NCI-H2227 (cell line): ENCODE measurements around the gene GUCY2C.
"Not testable (repeated sequence)": the region's sequence is repeated elsewhere in the genome, so short reads cannot be mapped to it uniquely, and the experiment has no call there.

Experiments
- DNase-seq: peaks from one replicate; lab custom pipeline; 2025; ENCODE audit not compliant: unreplicated experiment; lab: John Stamatoyannopoulos, UW

Gene GUCY2C

GRCh38 chr12:14696265-14696741, at the start of gene GUCY2C:
TSS of gene GUCY2C (minus strand) at chr12:14696599. CDS start at chr12:14696448, 151 bp downstream.
- DNase-seq = no peak

- DNase-seq = no peak
Observed at GRCh38 chr12:14743061-14743460, 46.7 kb upstream of the GUCY2C start.

GRCh38 chr12:14741942-14742341, 45.5 kb upstream of the GUCY2C start:
- no peak for DNase-seq

GRCh38 chr12:14741153-14741552, 44.8 kb upstream of the GUCY2C start:
- no peak for DNase-seq

GRCh38 chr12:14736441-14736840, 40.0 kb upstream of the GUCY2C start:
- DNase-seq = not testable (repeated sequence)

GRCh38 chr12:14731821-14732220, 35.4 kb upstream of the GUCY2C start:
- DNase-seq = no peak

- no peak for DNase-seq
Observed at GRCh38 chr12:14729586-14729985, 33.2 kb upstream of the GUCY2C start.

GRCh38 chr12:14723763-14724162, 27.4 kb upstream of the GUCY2C start:
- DNase-seq = peak; percentile 25

GRCh38 chr12:14716848-14717444, 20.5 kb upstream of the GUCY2C start:
- peak; percentile 1 for DNase-seq

- DNase-seq = no peak
Observed at GRCh38 chr12:14714437-14714836, 18.0 kb upstream of the GUCY2C start.

GRCh38 chr12:14710632-14711320, 14.4 kb upstream of the GUCY2C start:
- DNase-seq = no peak

- DNase-seq = no peak
Observed at GRCh38 chr12:14701809-14702568, 5.6 kb upstream of the GUCY2C start.

GRCh38 chr12:14700935-14701334, 4.5 kb upstream of the GUCY2C start:
- DNase-seq = no peak

- no peak for DNase-seq
Observed at GRCh38 chr12:14699923-14700322, 3.5 kb upstream of the GUCY2C start.

GRCh38 chr12:14698555-14698954, 2.2 kb upstream of the GUCY2C start:
- DNase-seq = no peak

GRCh38 chr12:14695715-14696141, 671 bp downstream of the GUCY2C start:
- DNase-seq = no peak

GRCh38 chr12:14694970-14695369, 1.4 kb downstream of the GUCY2C start:
- no peak for DNase-seq

GRCh38 chr12:14694145-14694714, 2.2 kb downstream of the GUCY2C start:
- DNase-seq = no peak

- no peak for DNase-seq
Observed at GRCh38 chr12:14693116-14693515, 3.3 kb downstream of the GUCY2C start.

GRCh38 chr12:14691560-14691959, 4.8 kb downstream of the GUCY2C start:
- DNase-seq = no peak

- no peak for DNase-seq
Observed at GRCh38 chr12:14689996-14690395, 6.4 kb downstream of the GUCY2C start.

- DNase-seq = no peak
Observed at GRCh38 chr12:14689144-14689543, 7.3 kb downstream of the GUCY2C start.
